RKO (cell line): ENCODE data around the gene PTGER3.
A peak's percentile ranks its signal among the peaks of the same experiment; 100 is the strongest.
"Not testable (repeated sequence)": the region's sequence is repeated elsewhere in the genome, so short reads cannot be mapped to it uniquely, and the experiment has no call there.

Experiments
- DNase-seq: peaks from one replicate; pipeline ENCODE4 v3.0.0-alpha.2; 2016; ENCODE audit warnings: low spot score

Gene PTGER3

DNA sequence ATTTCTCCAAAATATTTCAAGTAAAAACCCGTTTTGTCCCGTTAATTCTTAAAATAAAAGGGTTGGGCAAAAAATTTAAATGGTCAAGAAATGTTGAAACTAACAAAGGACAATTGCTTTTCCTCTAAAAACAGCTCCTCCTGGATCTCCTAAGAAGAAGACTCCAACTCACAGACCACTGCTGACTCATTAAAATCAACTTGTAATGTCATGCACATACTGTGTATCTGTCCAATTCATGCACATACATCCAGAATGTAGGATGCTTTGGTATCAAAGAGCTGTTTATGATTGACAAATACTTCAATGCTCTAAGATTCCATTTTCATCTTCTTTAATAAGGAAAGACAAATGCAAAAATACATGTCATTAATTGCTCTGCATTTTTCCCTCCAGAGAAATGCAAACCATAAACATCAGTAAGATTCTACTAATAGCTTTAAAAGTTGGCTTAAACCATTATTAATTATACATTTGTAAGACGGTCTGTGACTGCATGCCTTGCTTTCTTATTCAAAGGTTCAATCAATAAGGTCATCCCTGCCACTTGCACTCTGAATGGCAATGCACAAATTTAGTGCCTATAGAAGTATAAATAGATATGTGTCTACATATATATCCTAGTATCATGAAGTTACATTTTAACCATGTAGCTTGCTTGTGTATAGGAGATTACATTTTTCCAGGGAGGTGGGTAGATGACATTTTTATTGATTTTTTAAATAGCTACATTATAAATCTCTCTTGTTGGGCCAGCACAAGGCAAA is 44.7 kb downstream of the PTGER3 start:
- no peak for DNase-seq

DNA sequence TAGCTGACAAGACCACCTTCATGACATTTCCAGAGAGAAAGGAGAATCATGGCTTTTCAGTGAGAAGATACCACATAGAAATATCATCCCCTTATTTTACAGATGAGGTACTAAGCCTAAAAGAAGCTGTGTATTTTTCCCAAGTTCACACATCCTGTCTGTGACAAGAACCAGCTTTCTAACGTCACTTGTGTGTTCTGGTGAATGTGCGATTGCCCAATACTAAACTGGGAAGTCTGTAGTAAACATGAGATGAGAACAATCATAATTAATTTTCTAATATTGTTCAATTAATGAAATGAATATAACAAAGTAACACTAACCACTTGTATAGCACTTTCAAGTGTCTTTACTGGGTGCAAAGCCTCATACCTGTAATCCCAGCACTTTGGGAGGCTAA is 46.0 kb downstream of the PTGER3 start:
- no peak for DNase-seq

DNA sequence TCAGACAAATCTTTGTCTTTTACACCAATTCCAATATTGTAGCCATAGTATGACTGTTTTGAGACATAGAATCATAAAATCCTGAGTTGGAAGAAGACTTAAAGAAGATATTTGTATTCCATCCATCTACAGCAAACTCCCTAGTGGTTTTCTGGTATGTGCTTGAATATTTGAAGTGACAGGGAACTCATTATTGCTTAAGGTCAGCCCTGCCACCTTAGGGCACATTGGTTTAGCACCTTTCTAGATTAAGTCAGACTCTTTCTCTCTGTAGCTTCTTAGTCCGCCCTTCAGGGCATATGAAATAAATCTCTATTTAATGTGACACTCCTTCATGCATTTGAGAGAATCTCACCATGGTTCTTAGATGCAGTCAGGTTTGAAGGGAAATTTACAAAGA is 49.8 kb downstream of the PTGER3 start:
- no peak for DNase-seq

DNA sequence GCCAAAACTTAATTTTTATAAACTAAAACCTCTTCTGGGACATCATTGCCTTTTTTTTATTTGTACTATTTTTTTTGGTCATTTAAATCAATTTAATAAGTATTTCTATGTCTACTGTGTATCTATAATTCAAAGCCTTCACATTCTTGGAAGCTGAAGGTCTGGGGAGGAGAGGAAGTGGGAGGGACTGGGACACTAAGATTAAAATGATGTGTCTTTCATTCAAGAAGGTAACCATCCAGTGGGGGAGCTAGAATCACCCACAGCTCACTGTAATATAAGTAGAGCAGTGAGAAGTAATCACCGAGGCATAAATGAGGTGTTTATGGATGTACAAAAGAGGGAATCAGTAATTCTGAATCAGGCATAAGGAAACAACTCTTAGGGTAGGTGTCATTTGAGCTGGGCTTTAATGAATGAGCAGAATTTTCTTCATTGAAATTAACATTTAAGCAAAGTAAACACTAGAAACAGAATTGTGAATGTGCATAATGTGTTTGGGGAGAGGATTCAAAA is 52.8 kb downstream of the PTGER3 start:
- DNase-seq, result no peak

DNA sequence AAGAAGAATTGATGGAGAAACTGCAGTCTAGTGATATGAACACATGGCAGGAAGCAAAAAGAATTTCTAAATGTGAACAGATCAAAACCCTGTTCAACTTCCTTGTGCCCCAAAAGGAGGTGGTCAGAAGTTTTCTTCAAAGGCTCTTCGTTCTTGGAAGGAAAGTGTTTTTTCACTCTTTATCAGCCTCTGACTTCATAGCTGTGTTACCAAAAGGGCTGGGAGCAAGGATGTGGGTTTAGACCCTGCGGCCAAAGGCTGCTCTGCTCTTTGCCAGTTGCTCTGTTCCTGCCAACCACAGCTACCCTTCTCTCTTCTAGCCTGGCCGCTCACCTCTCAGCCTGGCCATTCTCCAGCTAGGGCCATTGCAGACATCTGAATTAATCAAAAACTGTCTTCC is 53.8 kb downstream of the PTGER3 start:
- DNase-seq, result no peak

DNA sequence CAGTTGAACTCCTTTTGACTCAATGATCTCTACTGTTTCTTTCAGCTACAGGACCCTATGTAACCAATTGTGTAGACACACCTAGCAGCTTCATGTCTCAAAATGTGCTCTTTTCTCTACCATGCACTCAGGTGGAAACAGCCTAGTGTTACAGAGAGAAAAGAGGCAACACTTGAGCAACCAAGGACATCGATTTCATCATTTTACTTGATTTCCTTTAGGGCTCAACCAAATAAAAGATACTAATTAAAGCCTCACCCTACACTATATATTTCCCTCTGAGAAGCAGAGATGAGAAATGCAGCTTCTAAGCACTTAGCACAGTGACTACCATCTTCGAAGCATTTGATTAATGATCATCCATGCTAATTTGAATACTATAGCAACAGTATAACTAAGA is 55.1 kb downstream of the PTGER3 start:
- DNase-seq, result no peak

DNA sequence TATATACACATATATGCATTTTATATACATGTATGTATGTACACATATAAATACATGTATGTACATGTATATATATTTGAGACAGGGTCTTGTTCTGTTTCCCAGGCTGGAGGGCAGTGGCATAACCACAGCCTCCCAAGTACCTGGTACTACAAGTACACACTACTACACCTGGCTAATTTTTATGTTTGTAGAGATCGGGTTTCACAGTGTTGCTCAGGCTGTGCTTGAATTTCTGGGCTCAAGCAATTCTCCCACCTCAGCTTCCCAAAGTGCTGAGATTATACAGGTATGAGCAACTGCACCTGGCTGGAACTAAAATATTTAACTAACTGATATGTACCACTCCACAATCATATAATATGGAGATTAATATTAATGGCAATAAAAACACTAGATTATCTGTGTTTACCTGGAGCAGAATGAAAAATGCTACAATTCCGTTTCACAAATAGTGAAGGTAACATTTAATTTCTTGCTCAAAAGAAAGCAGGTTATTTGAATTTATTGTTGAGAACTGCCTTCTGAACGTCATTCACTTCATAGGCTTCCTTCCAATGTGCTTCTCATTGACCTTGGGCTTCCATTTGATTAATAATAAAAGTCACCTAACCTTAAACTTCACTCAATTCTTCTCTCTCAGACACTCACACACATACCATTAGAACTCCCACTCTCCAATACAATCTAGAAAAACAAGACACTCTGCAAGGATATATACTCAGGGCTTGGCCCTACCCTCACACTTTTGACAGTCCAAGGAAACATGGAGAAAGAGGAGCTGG is 57.0 kb downstream of the PTGER3 start:
- no peak for DNase-seq

DNA sequence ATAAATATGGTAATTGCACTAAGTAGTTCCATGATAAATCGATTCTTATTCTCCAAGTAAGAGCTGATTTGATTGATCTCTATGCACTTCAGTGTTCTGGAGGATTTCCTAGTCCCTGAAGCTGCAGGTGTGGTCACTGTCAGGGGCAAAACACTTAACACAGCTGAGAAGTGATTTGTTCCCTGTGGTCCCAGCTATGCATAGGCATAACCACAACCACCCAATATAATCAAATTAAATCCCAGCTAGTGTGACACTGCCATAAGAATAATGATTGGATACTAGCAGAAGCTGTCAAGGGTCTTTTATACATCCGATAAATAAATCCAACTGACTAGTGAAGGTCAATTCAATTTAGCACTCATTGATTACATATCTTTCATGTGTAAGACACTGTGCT is 60.1 kb downstream of the PTGER3 start:
- no peak for DNase-seq

DNA sequence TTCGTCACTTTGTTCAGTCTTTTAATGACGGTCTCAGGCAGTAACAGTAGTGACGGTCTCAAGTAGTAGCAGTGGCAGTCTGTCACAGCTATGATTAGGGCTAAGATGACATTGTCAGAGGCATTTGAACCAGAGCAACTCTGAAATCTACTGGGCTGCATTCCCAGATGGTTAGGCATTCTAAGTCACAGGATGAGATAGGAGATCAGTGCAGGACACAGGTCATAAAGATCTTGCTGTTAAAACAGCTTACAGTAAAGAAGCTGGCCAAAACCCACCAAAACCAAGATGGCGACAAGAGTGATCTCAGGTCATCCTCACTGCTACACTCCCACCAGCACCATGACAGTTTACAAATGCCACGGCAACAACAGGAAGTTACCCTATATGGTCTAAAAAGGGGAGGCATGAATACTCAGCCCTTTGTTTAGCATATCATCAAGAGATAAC is 61.8 kb downstream of the PTGER3 start:
- DNase-seq, result not testable (repeated sequence)

DNA sequence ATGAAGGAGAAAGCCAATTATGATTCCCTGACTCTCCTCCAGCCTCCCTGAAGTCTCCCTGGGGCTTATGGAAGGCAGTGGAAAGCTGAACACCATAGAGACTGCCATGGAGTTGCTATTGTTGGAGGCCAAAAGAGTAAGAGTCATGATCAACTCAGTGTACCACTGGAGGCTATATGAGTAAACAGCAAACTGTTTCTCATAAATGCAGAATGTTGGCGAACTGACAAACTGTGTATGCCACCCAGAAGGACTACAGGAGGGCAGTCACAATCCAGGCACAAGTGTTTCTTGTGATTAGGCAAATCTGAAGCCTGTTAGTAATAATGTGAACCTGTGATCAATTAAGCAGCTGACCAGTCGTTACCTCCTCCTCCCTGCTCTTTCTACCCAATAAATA is 62.3 kb downstream of the PTGER3 start:
- DNase-seq, result not testable (repeated sequence)

DNA sequence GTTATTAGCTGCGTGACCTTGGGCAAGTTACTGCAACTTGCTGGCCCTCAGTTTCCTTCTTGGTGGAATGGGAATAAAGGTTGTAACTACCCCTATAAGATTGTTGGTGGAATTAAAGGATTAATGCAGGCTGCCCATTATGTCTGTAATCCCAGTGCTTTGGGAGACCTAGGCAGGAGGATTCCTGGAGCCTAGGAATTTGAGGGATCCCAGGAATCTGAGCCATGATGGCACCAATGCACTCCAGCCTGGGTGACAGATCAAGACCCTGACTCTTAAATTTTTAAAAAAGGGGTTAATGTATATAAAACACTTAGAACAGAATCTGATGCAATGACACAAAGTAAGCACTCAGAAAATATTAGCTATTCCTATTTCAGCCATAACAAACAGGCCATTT is 67.3 kb downstream of the PTGER3 start:
- no peak for DNase-seq

DNA sequence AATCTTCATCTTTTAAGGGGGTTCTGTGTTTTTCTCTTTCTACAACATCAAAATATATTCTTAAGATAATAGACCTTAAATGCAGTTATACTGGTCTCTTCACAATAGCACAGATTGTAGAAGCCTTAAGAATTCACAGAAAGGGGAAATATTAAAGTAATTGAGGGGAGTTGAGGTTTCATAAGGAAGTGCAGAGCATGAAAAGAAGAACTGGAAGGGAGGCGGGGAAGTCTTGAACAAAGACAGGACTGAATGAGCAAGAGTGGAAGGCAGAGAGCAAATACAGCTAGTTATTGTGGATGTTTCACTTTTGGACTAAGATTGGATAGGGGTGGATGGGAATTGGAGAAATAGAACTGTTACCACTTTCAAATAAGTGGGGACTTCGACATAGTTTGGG is 67.7 kb downstream of the PTGER3 start:
- DNase-seq, result no peak

DNA sequence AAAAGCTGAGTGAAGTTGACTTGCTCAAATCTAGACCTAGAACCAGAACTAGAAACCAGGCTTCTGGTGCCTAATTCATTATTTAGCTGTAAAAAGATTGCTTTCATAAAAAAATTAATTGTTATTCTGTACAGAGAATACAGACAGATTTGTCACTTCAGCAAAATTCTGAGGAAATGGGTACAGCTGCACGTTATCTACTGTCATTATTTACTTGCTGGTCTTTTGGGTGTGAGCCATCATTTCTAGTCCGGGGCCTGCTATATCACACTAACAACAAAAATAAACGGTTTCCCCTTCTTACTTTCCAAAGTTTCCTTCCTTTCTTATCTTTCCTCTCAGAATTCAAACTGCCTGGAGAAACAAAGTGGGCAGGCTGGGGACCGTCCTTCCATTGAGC is 68.3 kb downstream of the PTGER3 start:
- DNase-seq, result no peak

DNA sequence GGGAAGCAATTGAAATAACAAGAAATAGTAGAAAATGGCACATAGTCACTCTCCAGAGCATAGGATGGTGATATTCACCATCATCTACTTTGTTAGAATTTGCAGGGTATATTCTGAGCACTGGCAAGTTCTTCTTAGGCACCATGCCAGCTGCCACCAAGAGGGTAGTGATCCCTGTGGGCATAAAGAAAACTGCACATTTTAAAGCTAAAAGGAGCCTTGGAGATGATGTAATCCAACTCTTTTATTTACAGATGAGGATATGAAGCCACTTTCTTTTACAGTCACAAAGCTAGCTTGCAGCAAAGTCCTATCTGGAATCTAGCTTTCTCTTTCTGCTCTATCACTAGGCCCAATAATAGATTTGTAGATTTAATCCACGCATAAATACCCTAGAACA is 69.0 kb downstream of the PTGER3 start:
- peak; percentile 28 for DNase-seq

DNA sequence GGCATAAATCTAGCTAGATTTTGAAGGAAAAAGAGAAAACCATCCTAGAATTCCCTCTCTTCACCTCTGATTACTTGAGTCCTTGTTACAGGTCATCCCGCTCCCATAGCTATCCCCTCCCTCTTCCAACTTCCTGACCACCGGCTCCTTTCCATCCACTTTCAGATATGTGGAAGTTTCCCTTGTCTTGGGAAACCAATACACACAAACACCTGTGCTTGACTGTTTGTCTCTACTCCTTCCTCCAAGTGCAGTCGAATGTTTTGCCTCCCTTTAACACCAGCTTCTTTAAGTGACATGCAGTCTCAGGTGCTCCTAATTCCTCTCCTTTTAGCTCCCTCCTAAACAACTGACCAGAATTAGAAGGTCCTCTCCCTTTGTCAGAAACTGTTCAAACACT is 70.0 kb downstream of the PTGER3 start:
- DNase-seq, result no peak

DNA sequence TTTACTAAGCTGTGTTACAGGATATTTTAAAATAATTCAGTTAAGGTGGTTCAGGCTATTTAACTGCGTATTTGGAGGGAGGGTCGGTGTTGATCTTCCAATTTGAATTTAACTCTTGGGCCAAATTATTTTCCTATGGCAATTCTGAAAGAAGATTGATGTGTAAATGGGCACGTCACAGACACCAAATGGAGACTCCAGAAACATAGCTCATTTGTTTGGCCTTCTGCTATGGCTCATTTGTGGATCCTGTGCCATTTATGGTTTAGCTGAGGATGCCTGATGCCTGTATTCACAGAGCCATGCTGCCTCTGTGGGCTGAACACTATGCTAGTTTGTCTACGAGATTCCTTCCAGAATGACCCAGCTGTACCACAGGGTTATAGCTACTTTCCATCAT is 70.6 kb downstream of the PTGER3 start:
- no peak for DNase-seq

DNA sequence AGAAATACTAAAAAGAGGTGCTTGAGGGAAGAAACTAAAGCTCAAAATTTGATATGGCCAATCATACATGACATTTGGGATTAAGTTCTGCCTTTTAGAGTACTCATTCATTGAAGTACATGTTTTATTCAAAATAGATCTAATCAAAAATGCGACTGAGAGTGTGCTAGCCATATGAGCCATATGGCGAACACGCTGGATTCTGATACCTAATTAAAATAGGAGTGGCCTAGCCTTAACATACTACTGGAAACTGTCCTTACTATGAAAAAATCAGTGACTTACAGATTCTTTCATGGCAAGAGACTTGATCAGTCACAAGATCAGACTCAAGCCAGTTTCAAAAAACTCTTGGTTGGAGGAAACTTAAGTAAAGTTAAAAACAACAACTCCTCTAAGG is 73.9 kb downstream of the PTGER3 start:
- DNase-seq, result no peak

DNA sequence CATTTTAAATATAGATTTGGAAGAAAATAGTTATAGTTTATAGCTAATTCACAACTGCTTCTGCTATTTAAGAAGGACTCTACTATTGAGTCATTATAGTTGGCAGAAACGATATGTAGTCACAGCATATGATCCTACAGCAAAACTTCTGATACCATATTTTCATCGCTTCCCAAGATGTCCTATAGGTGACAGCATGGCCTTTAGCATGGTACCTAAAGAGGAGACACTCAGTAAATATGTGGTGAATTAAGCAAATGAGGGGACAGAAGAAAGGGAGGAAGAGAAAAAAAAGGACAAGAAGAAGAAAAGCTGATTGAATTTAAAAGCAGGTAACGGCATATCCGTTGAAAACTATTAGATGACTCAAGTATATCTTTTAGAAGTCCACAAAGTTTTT is 77.2 kb downstream of the PTGER3 start:
- no peak for DNase-seq

DNA sequence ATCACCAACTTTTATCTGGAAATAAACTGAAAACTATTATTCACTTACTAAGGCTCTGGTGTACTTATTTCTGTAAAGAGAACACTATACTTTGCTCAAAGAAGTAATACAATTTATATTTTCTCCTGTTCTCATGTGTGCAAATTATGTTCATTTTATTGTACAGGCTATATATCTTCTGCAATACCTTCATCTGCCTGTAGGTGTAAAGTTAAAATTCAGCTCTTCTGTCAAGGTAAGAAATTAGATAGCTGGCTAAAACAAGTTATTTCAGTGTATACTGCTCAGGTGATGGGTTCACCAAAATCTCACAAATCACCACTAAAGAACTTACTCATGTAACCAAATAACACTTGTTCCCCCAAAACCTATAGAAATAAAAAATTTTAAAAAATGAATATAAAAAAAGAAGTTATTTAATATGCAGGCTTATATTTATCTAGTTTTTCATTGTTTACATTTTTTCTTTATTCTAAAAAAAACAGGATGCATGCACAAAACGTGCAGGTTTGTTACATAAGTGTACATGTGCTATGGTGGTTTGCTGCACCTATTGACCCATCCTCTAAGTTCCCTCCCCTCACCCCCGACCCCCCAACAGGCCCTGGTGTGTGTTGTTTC is 81.5 kb downstream of the PTGER3 start:
- peak; percentile 37 for DNase-seq

DNA sequence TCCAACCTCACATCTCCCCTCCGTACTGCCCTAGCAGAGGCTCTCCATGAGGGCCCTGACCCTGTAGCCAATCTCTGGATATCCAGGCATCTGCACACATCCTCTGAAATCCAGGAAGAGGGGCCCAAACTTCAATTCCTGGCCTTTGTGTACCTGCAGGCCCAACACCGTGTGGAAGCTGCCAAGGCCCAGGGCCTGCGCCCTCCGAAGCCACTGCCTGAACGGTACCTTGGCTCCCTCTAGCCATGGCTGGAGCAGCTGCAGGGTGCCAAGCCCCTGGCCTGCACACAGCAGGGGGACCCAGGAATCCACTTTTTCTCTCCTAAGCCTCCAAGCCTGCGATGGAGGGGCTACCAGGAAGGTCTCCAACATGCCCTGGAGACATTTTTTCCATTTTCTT is 84.2 kb downstream of the PTGER3 start:
- no peak for DNase-seq

DNA sequence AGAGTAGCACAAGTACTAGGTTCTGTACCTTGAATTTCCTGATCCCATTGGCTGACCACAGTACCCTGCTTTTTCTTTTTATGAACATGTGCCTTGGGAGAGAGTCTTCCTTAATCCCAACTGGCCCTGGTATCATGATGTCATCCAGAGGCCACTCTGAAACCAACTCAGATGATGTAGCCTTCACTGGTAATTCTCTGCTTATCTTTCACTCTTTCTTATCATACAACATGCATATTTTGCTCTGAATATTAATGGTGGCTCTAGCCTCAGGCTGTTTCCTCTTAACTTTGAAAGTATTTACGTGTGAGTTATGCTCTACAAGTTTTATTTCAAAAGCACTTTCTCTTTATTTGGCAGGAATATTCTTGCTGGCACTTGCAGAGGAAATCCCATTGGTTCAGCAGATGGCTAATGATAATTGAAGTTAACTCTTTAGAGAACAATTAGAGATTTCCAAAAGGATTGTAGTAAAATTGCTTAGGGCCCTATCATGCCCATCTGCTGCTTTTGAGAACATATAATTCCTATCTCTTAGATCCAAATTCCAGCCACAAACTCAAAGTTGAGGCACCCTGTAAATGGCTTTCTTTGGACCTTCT is 86.1 kb downstream of the PTGER3 start:
- no peak for DNase-seq

DNA sequence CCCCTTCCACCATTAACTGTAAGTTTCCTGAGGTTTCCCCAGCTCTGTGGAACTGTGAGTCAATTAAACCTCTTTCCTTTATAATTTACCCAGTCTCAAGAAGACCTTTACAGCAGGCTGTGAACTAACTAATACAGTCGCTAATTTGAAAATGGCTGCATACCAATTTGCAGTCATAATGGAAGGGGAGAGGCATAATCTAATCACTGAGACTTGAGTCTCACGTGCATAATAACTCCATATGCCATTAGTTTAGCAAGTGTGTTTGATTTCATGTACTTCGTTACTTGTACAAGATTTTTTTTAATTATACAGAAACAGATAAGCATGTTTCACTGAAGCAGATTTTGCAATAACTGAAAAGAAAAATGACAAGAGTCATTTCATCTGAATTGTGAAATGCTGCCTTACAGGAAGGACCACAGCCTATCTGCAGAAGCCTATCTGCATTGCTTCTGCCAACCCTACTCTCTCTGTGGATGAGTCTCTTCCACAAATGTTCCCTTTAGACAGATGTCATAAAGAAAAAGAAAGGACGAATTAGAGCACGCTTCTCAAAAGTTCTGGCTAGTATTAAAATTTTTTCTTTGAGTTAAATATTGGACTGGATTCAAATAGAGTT is 99.1 kb downstream of the PTGER3 start:
- no peak for DNase-seq
